ENCODE data around the gene LHPP.

Gene LHPP

GRCh38 chr10:124605856-124606812, 144.5 kb downstream of the LHPP start:
- no peak for TF ChIP-seq GATA2 (IDR thresholded peaks at IDR 0.05; ENCODE audit: low read depth, low read length)
- no peak for TF ChIP-seq GATA3 (IDR thresholded peaks at IDR 0.05; ENCODE audit: low read depth, low read length)

GRCh38 chr10:124606822-124607221, 145.2 kb downstream of the LHPP start:
- no peak for TF ChIP-seq GATA3 (IDR thresholded peaks at IDR 0.05; ENCODE audit: low read depth, low read length)
- no peak for TF ChIP-seq GATA2 (IDR thresholded peaks at IDR 0.05; ENCODE audit: low read depth, low read length)

GRCh38 chr10:124607693-124608092, 146.1 kb downstream of the LHPP start:
- TF ChIP-seq GATA2 (IDR thresholded peaks at IDR 0.05; ENCODE audit: low read depth, low read length) (no peak), GATA3 (IDR thresholded peaks at IDR 0.05; ENCODE audit: low read depth, low read length) (no peak)

GRCh38 chr10:124608093-124608721, 146.6 kb downstream of the LHPP start:
- TF ChIP-seq GATA2 (IDR thresholded peaks at IDR 0.05; ENCODE audit: low read depth, low read length) (no peak), GATA3 (IDR thresholded peaks at IDR 0.05; ENCODE audit: low read depth, low read length) (no peak)

GRCh38 chr10:124609698-124610097, 148.1 kb downstream of the LHPP start:
- TF ChIP-seq GATA3 (IDR thresholded peaks at IDR 0.05; ENCODE audit: low read depth, low read length) (no peak), GATA2 (IDR thresholded peaks at IDR 0.05; ENCODE audit: low read depth, low read length) (no peak)

- TF ChIP-seq GATA2 (IDR thresholded peaks at IDR 0.05; ENCODE audit: low read depth, low read length) (no peak), GATA3 (IDR thresholded peaks at IDR 0.05; ENCODE audit: low read depth, low read length) (no peak)
Measured at GRCh38 chr10:124611738-124612137, 150.1 kb downstream of the LHPP start.

GRCh38 chr10:124612611-124613498, 151.2 kb downstream of the LHPP start:
- no peak for TF ChIP-seq GATA3 (IDR thresholded peaks at IDR 0.05; ENCODE audit: low read depth, low read length)
- TF ChIP-seq GATA2 (IDR thresholded peaks at IDR 0.05; ENCODE audit: low read depth, low read length): no peak

- TF ChIP-seq GATA3 (IDR thresholded peaks at IDR 0.05; ENCODE audit: low read depth, low read length) (no peak), GATA2 (IDR thresholded peaks at IDR 0.05; ENCODE audit: low read depth, low read length) (no peak)
Measured at GRCh38 chr10:124614003-124614659, 152.5 kb downstream of the LHPP start.

GRCh38 chr10:124615259-124615658, 153.6 kb downstream of the LHPP start:
- TF ChIP-seq GATA3 (IDR thresholded peaks at IDR 0.05; ENCODE audit: low read depth, low read length): no peak
- no peak for TF ChIP-seq GATA2 (IDR thresholded peaks at IDR 0.05; ENCODE audit: low read depth, low read length)

GRCh38 chr10:124616040-124616835, 154.6 kb downstream of the LHPP start:
- TF ChIP-seq GATA2 (IDR thresholded peaks at IDR 0.05; ENCODE audit: low read depth, low read length) (no peak), GATA3 (IDR thresholded peaks at IDR 0.05; ENCODE audit: low read depth, low read length) (no peak)

- TF ChIP-seq GATA3 (IDR thresholded peaks at IDR 0.05; ENCODE audit: low read depth, low read length): no peak
- no peak for TF ChIP-seq GATA2 (IDR thresholded peaks at IDR 0.05; ENCODE audit: low read depth, low read length)
Measured at GRCh38 chr10:124616836-124617130, 155.2 kb downstream of the LHPP start.

GRCh38 chr10:124618470-124619073, 156.9 kb downstream of the LHPP start:
- TF ChIP-seq GATA3 (IDR thresholded peaks at IDR 0.05; ENCODE audit: low read depth, low read length) (no peak), GATA2 (IDR thresholded peaks at IDR 0.05; ENCODE audit: low read depth, low read length) (no peak)

Data from SH-SY5Y (cell line).